Breast epithelium (tissue), 3 donors: ENCODE results near the gene TSPEAR.

Experiments
- CTCF ChIP-seq, 3 donors: fragments of 450-650 bp; IDR thresholded peaks; one replicate each; pipeline ENCODE4 v1.5.1; 2016 to 2017; ENCODE audit warnings: antibody characterized with exemption in 3 of 3, mild to moderate bottlenecking in 3 of 3, moderate library complexity in 3 of 3
- POLR2A ChIP-seq: fragments of 450-650 bp; IDR thresholded peaks from one replicate; pipeline ENCODE4 v1.6.1; 2016; ENCODE audit warnings: antibody characterized with exemption, mild to moderate bottlenecking, moderate library complexity
- POLR2AphosphoS5 ChIP-seq, 3 donors: sonication (generic); formaldehyde crosslinking; IDR thresholded peaks; one replicate each; pipeline ENCODE4 v1.6.1; 2017; ENCODE audit warnings: antibody characterized with exemption in 3 of 3

DNA sequence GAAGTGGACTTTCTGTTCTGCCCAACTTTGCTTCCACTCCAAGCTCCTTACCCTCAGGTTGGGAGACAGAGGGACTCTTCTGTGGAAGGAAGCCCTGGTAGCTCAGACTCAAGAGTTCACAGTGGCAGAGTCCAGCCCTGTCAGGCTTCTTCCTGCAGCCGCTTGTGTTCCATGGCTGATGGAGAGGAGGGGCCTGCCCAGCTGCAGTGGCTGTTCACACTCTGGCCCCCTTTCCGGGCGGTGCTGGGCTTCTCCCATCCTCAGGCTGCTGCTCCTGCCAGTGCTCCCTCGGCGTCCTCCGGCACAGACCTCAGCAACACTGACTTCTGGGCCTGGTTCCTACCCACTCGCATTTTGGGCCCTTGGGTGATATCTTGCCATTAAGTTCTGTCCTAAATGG lies 175.4 kb downstream of the TSPEAR start:
- TF ChIP-seq CTCF (IDR thresholded peaks at IDR 0.05) (no peak), POLR2AphosphoS5 (IDR thresholded peaks at IDR 0.05) (no peak), POLR2A (no peak)
